GM12891 (cell line): ENCODE results near the gene LTBP1.

Source experiments
- POLR2A ChIP-seq: IDR thresholded peaks from 2 replicates; pipeline ENCODE4 v1.6.1; 2011; ENCODE audit warnings: low read depth, low read length, control low read depth
- POLR2AphosphoS5 ChIP-seq: IDR thresholded peaks from 2 replicates; pipeline ENCODE4 v1.6.1; 2011; ENCODE audit warnings: low read depth, low read length, control low read depth
- SPI1 ChIP-seq: IDR thresholded peaks from 2 replicates; pipeline ENCODE4 v1.6.1; 2011; ENCODE audit warnings: low read depth, low read length, control low read depth
- TAF1 ChIP-seq: IDR thresholded peaks from 2 replicates; pipeline ENCODE4 v1.6.1; 2011; ENCODE audit warnings: low read depth, low read length, control low read depth

- TF ChIP-seq POLR2AphosphoS5 (no peak), POLR2A (no peak), TAF1 (no peak), SPI1 (no peak)
Observed at GRCh38 chr2:33022395-33022985, 75.7 kb downstream of the LTBP1 start.
